Stimulated activated naive CD8-positive, alpha-beta T cell treated with anti-CD3 and anti-CD28 coated beads, Interleukin-15, amount 100 ng/mL, for 72 hours (primary cell): ENCODE measurements around the gene PLPP3.

Experiments
- ATAC-seq: fragments of 150-1000 bp; cut with Tn5 transposase; 2 replicates; pipeline ENCODE4 v1.10.0; 2021; ENCODE audit warnings: mild to moderate bottlenecking, moderate library complexity
- DNase-seq, 2 donors: peaks; one replicate each; pipeline ENCODE4 v3.0.0; 2021 to 2022
- H3K27ac Mint-ChIP-seq, 2 donors: one replicate each; pipeline ENCODE4 v1.8.0; 2022; ENCODE audit warnings: mild to moderate bottlenecking in 2 of 2, mixed read lengths in 2 of 2, moderate library complexity in 2 of 2
- H3K27me3 Mint-ChIP-seq: one replicate; pipeline ENCODE4 v1.8.0; 2022; ENCODE audit warnings: mixed read lengths
- H3K4me1 Mint-ChIP-seq: one replicate; pipeline ENCODE4 v1.8.0; 2022; ENCODE audit warnings: mild to moderate bottlenecking, mixed read lengths
- H3K4me3 Mint-ChIP-seq, 2 donors: one replicate each; pipeline ENCODE4 v1.8.0; 2022; ENCODE audit warnings: mild to moderate bottlenecking in 2 of 2, mixed read lengths in 2 of 2, moderate library complexity in 1 of 2
- H3K9me3 Mint-ChIP-seq, 2 donors: one replicate each; pipeline ENCODE4 v1.8.0; 2022; ENCODE audit warnings: mixed read lengths in 2 of 2

The PLPP3 gene

DNA sequence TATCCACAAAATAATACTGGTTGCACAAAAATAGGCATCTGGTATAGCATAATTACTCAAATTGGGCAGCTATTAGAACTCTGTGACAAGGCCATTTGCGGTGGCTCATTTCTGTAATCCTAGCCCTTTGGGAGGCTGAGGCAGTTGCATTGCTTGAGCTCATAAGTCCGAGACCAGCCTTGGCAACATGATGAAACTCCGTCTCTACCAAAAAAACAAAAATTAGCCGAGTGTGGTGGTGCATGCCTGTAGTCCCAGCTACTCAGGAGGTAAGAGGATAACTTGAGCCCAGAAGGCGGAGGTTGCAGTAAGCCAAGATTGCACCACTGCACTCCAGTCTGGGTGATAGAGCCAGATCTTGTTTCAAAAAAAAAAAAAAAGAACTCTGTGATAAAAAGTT lies 36.7 kb downstream of the PLPP3 start:
- ATAC-seq (no peak), DNase-seq (no peak)
- Mint-ChIP-seq H3K27ac (no peak overlapping the region), H3K9me3 (no peaks in the 10 kb centered on the region), H3K4me3 (no peak overlapping the region), H3K27me3 (peaks cover under 1% of the 10 kb centered on the region), H3K4me1 (no peaks in the 10 kb centered on the region)

DNA sequence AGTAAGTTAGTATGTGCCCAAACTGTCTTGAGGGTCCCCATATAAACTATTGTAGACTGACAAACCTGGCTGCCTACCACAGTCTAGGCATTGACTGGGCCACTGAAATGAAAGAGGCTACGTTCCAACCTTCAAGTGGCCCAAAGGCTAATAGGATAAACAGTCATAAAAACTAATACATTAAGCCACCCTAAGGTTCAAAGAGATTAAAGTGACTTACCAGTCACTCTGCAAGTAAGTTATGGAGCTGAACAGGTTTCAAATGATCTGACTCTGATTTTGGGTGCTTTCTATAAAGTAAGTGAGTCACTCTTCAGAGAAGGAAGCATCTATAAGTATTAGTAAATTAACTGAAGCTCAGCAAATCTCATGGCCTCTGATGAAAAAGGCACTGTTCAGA lies 38.0 kb downstream of the PLPP3 start:
- ATAC-seq (no peak), DNase-seq (no peak)
- H3K4me3 Mint-ChIP-seq = no peak overlapping the region
- H3K9me3 Mint-ChIP-seq = no peaks in the 10 kb centered on the region
- H3K27me3 Mint-ChIP-seq = peaks cover 12% of the 10 kb centered on the region
- no peak overlapping the region for H3K27ac Mint-ChIP-seq
- no peaks in the 10 kb centered on the region for H3K4me1 Mint-ChIP-seq

- Mint-ChIP-seq H3K27me3 (peaks cover 15% of the 10 kb centered on the region), H3K9me3 (no peaks in the 10 kb centered on the region), H3K4me1 (no peaks in the 10 kb centered on the region), H3K4me3 (no peak overlapping the region), H3K27ac (no peak overlapping the region)
- no peak for ATAC-seq
- no peak for DNase-seq
Observed at GRCh38 chr1:56540467-56540866, 38.9 kb downstream of the PLPP3 start.

GRCh38 chr1:56539520-56539931 lies 39.8 kb downstream of the PLPP3 start:
- Mint-ChIP-seq H3K4me3 (no peak overlapping the region), H3K9me3 (no peaks in the 10 kb centered on the region), H3K27ac (no peak overlapping the region), H3K27me3 (peaks cover 19% of the 10 kb centered on the region), H3K4me1 (no peaks in the 10 kb centered on the region)
- DNase-seq (no peak), ATAC-seq (no peak)

DNA sequence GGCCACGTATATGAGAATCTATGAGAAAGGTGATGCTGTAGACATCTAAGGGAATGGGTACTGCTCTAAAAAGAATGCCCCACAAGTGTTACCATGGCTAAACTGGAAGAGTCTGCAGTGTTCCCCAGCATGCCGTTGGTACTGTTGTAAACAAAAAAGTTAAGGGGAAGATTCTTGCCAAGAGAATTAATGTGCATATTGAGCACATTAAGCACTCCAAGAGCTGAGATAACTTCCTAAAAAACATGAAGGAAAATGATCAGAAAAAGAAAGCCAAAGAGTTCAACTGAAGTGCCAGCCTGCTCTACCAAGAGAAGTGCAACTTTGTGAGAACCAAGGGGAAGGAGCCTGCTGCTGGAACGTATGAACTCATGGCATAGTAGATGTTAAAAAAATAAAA lies 40.8 kb downstream of the PLPP3 start:
- no peak for DNase-seq
- Mint-ChIP-seq H3K4me1 (no peaks in the 10 kb centered on the region), H3K9me3 (no peaks in the 10 kb centered on the region), H3K4me3 (no peak overlapping the region), H3K27me3 (peaks cover 19% of the 10 kb centered on the region), H3K27ac (no peak overlapping the region)
- no peak for ATAC-seq

GRCh38 chr1:56537660-56538059 lies 41.7 kb downstream of the PLPP3 start:
- Mint-ChIP-seq H3K4me1 (no peaks in the 10 kb centered on the region), H3K27me3 (peaks cover 19% of the 10 kb centered on the region)

GRCh38 chr1:56535939-56536338 lies 43.4 kb downstream of the PLPP3 start:
- peaks cover 19% of the 10 kb centered on the region for H3K27me3 Mint-ChIP-seq
- H3K9me3 Mint-ChIP-seq = no peaks in the 10 kb centered on the region
- H3K27ac Mint-ChIP-seq = no peak overlapping the region
- no peak for DNase-seq
- no peaks in the 10 kb centered on the region for H3K4me1 Mint-ChIP-seq
- ATAC-seq = no peak
- H3K4me3 Mint-ChIP-seq = no peak overlapping the region

More at GRCh38 chr1:56537660-56538059, 41.7 kb downstream of the PLPP3 start:
- ATAC-seq (no peak), DNase-seq (no peak)
- Mint-ChIP-seq H3K9me3 (no peaks in the 10 kb centered on the region), H3K27ac (no peak overlapping the region), H3K4me3 (no peak overlapping the region)

- ATAC-seq (no peak), DNase-seq (no peak)
- Mint-ChIP-seq H3K27me3 (peaks cover 19% of the 10 kb centered on the region), H3K4me3 (no peak overlapping the region), H3K4me1 (no peaks in the 10 kb centered on the region), H3K27ac (no peak overlapping the region), H3K9me3 (no peaks in the 10 kb centered on the region)
Observed at GRCh38 chr1:56535362-56535761, 44.0 kb downstream of the PLPP3 start.

- ATAC-seq (no peak), DNase-seq (no peak)
- Mint-ChIP-seq H3K27ac (no peak overlapping the region), H3K4me3 (no peak overlapping the region), H3K4me1 (no peaks in the 10 kb centered on the region), H3K27me3 (peaks cover 19% of the 10 kb centered on the region), H3K9me3 (no peaks in the 10 kb centered on the region)
Observed at GRCh38 chr1:56534130-56534651, 45.2 kb downstream of the PLPP3 start.

DNA sequence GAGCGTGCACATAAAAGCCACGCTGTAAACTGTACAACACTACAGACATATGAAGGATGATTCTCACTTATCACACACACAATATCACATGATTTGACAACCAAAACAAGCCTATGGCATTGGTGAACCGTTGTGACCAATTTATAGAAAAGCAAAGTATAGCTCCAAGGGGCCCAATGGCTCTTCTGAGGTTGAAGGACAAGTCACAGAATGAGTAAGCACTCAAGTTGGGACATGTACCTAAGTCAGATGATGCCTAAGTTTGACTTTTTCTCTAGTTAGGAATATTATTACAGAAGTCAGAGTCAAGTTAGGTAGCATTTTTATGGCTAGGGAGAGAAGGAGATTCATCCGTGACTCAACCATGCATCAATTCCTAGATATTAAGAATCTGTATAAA lies 45.7 kb downstream of the PLPP3 start:
- ATAC-seq = no peak
- Mint-ChIP-seq H3K4me1 (no peaks in the 10 kb centered on the region), H3K27me3 (peaks cover 19% of the 10 kb centered on the region), H3K4me3 (no peak overlapping the region), H3K9me3 (no peaks in the 10 kb centered on the region), H3K27ac (no peak overlapping the region)
- DNase-seq = no peak

GRCh38 chr1:56533197-56533596 lies 46.2 kb downstream of the PLPP3 start:
- no peaks in the 10 kb centered on the region for H3K9me3 Mint-ChIP-seq
- no peak overlapping the region for H3K4me3 Mint-ChIP-seq
- H3K27ac Mint-ChIP-seq = no peak overlapping the region
- peaks cover 19% of the 10 kb centered on the region for H3K27me3 Mint-ChIP-seq
- DNase-seq = no peak
- H3K4me1 Mint-ChIP-seq = no peaks in the 10 kb centered on the region
- no peak for ATAC-seq

- Mint-ChIP-seq H3K4me3 (no peak overlapping the region), H3K9me3 (no peaks in the 10 kb centered on the region), H3K4me1 (no peaks in the 10 kb centered on the region), H3K27ac (no peak overlapping the region), H3K27me3 (peaks cover 15% of the 10 kb centered on the region)
- no peak for ATAC-seq
- DNase-seq = no peak
Observed at GRCh38 chr1:56532350-56532683, 47.0 kb downstream of the PLPP3 start.

- DNase-seq = no peak
- ATAC-seq = no peak
- Mint-ChIP-seq H3K27ac (no peak overlapping the region), H3K9me3 (no peaks in the 10 kb centered on the region), H3K4me3 (no peak overlapping the region), H3K4me1 (no peaks in the 10 kb centered on the region), H3K27me3 (peaks cover 10% of the 10 kb centered on the region)
Observed at GRCh38 chr1:56531624-56532349, 47.6 kb downstream of the PLPP3 start.

GRCh38 chr1:56529801-56530200 lies 49.6 kb downstream of the PLPP3 start:
- H3K27ac Mint-ChIP-seq = no peak overlapping the region
- DNase-seq = no peak
- no peak overlapping the region for H3K4me3 Mint-ChIP-seq
- H3K4me1 Mint-ChIP-seq = peaks cover 6% of the 10 kb centered on the region
- no peak for ATAC-seq
- no peaks in the 10 kb centered on the region for H3K9me3 Mint-ChIP-seq
- H3K27me3 Mint-ChIP-seq = no peaks in the 10 kb centered on the region

GRCh38 chr1:56527548-56528302 lies 51.6 kb downstream of the PLPP3 start:
- H3K9me3 Mint-ChIP-seq = no peaks in the 10 kb centered on the region
- H3K4me1 Mint-ChIP-seq = peaks cover 6% of the 10 kb centered on the region
- peak overlapping the region in 1 of 2 donors; percentile 64 for H3K27ac Mint-ChIP-seq
- no peak overlapping the region for H3K4me3 Mint-ChIP-seq
- ATAC-seq (no peak), DNase-seq (no peak)
- H3K27me3 Mint-ChIP-seq = no peaks in the 10 kb centered on the region

GRCh38 chr1:56526571-56527174 lies 52.7 kb downstream of the PLPP3 start:
- Mint-ChIP-seq H3K4me3 (no peak overlapping the region), H3K27ac (no peak overlapping the region), H3K4me1 (peaks cover 6% of the 10 kb centered on the region), H3K27me3 (no peaks in the 10 kb centered on the region), H3K9me3 (no peaks in the 10 kb centered on the region)
- DNase-seq (no peak), ATAC-seq (no peak)
